Right ventricle myocardium inferior (tissue), 1 donor: ENCODE measurements around the gene SNX1. TPM values are rescaled to one million over a fixed set of nuclear protein-coding genes. Genes with fewer than 3 reads are reported as not detected.

Experiments
- ATAC-seq: fragments of 200-7000 bp; cut with Tn5 transposase; one replicate; pipeline ENCODE4 v1.9.1; 2020; ENCODE audit warnings: mild to moderate bottlenecking, moderate library complexity
- DNase-seq: peaks from one replicate; pipeline ENCODE4 v3.0.0; 2021; ENCODE audit errors: missing footprints
- intact Hi-C: fragments of 100-400 bp; cut with DNase I; formaldehyde crosslinking; loops from one replicate; pipeline ENCODE4 v1.11.0; 2022
- total RNA-seq: library from RNA; stranded (reverse); fragmentation: NEBNext Ultra II Directional; extraction: Animal tissue kit (Norgen Biotek cat#: 25700); gene quantifications from one replicate; pipeline ENCODE4 v1.2.1, GENCODE V29; 2021
- donor health status: DM: no; HTN: yes; CAD: no; lungs with severe emphysema.

The SNX1 gene
- total RNA-seq, 1 donor from 2014 or later, result 90.7 TPM

DNA sequence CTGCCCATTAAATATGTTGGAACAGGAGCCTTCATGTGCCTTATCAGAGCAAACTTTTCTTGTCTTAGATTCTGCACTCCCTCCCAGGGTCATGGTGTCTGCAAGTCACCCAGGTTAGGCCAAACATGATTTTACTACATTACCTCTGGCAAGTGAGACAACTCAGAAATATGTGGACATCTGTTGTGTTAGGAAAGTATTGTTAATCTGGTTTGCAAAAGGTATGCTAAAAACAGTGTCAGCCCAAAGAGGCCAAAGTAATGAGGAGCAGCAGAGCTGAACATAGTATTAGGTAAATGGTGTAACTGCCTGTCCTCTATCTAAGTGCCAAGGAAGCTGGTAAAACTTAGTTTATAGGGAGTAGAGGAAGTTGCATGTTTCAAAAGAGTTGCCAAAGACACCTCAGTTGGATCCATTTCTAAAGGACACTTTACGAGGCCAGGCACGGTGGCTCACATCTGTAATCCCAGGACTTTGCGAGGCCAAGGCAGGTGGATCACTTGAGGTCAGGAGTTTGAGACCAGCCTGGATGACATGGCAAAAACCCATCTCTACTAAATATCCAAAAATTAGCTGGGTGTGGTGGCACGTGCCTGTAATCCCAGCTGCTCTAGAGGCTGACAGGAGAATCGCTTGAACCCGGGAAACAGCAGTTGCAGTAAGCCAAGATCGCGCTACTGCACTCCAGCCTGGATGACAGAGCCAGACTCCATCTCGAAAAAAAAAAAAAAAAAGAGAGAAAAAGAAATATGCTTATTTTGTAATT is 89.5 kb downstream of the SNX1 start:
- no peak for ATAC-seq
- no peak for DNase-seq
- intact Hi-C loops, result no loop called here

DNA sequence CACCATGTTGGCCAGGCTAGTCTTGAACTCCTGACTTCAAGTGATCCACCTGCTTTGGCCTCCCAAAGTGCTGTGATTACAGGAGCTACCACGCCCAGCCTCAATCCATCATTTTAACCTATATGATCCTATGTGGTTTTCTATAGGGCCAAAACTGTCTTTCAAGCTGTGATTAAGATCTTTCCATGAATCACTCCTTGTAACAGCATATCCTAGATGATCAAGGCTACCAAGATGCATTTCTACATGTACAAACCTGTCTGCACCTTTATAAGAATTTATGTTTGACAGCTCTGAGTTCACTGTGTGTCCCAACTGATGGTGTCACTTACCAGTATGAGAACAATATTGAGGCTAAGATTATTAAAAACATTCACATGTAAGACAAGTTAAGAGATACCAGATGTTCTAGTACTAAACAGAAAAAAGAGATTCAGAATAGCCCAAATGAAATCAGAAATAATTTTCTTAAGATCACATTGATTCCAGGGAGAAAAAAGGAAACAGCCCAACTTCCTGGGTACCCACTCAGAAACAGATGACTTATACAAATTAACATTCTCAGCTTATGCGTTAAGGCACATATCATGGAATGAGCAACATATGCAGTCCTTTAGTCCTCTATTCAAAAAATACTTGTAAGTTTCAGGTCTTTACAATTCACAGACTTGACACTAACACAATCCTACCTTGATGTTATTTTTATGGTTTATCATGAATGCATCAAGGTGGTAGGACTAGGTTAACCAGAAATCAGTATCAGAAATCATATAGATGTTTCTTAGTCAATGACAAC is 91.8 kb downstream of the SNX1 start:
- DNase-seq (no peak), ATAC-seq (no peak)
- intact Hi-C loops, result no loop called here

Other genes with a start within 250 kb of the SNX1 start
- 47.9 TPM for gene DAPK2, start 49.5 kb upstream of the SNX1 start, total RNA-seq
- gene CIAO2A, start 2.1 kb upstream of the SNX1 start, total RNA-seq, result 66.7 TPM
- 7.4 TPM for gene SNX22, start 55.7 kb downstream of the SNX1 start, total RNA-seq
- 127 TPM for gene PPIB, start 67.0 kb downstream of the SNX1 start, total RNA-seq